Transverse colon (tissue), 4 donors: ENCODE results near the gene SEC31A.

Experiments used
- POLR2AphosphoS5 ChIP-seq, 3 donors: sonication (generic); formaldehyde crosslinking; IDR thresholded peaks; one replicate each; pipeline ENCODE4 v1.6.1; 2016; ENCODE audit warnings: antibody characterized with exemption in 3 of 3
- TF ChIP-seq, protein P1 (sequence below), 5 experiments: fragments of 200-600 bp in 3 of 5; fragments of 450-650 bp in 2 of 5; sonication (generic) in 3 of 5; IDR thresholded peaks; 1 replicate in 2 of 5; 2 replicates in 3 of 5; pipeline ENCODE4 v1.5.1; 2016 to 2017; ENCODE audit warnings: antibody characterized with exemption in 5 of 5, inconsistent platforms in 3 of 5, mild to moderate bottlenecking in 2 of 5, moderate library complexity in 1 of 5

DNA sequence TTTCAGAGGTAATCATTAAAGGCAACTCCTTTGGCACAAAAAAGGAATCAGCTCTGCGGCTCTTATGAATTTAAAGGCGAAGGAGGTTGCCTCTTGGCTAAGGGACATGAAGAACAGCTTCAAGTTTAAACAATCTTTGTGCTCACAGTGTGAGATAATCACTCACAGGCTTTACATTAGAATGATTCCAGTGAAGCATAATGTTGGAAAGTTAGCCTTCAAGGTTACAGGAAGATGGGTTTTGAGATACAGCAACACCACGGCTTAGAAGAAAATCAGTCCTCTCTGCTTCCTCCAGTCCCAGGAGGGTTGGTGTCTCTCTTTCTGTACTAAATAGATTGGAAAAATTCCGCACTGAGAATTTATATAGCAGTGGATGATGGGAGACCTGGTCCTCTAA lies 80.8 kb downstream of the SEC31A start:
- TF ChIP-seq, protein P1, sequence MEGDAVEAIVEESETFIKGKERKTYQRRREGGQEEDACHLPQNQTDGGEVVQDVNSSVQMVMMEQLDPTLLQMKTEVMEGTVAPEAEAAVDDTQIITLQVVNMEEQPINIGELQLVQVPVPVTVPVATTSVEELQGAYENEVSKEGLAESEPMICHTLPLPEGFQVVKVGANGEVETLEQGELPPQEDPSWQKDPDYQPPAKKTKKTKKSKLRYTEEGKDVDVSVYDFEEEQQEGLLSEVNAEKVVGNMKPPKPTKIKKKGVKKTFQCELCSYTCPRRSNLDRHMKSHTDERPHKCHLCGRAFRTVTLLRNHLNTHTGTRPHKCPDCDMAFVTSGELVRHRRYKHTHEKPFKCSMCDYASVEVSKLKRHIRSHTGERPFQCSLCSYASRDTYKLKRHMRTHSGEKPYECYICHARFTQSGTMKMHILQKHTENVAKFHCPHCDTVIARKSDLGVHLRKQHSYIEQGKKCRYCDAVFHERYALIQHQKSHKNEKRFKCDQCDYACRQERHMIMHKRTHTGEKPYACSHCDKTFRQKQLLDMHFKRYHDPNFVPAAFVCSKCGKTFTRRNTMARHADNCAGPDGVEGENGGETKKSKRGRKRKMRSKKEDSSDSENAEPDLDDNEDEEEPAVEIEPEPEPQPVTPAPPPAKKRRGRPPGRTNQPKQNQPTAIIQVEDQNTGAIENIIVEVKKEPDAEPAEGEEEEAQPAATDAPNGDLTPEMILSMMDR (IDR thresholded peaks at IDR 0.05): no peak
- TF ChIP-seq POLR2AphosphoS5 (IDR thresholded peaks at IDR 0.05): no peak
